ENCODE results near the gene EVI5.

The EVI5 gene

GRCh38 chr1:92784639-92785500 is at the start of gene EVI5:
EVI5 (minus strand) TSS chr1:92785108; CDS start chr1:92736546, 48,562 bp downstream.
- peak; percentile 96 for DNase-seq

GRCh38 chr1:92834617-92835016 is 49.7 kb upstream of the EVI5 start:
- no peak for DNase-seq

GRCh38 chr1:92833840-92834239 is 48.9 kb upstream of the EVI5 start:
- DNase-seq = no peak

- no peak for DNase-seq
Measured at GRCh38 chr1:92832537-92833114, 47.7 kb upstream of the EVI5 start.

- peak; percentile 97 for DNase-seq
Measured at GRCh38 chr1:92831762-92832536, 47.0 kb upstream of the EVI5 start, which contains the start of gene RPL5. RPL5 (plus strand) TSS chr1:92832040; CDS start chr1:92832115, 75 bp downstream.

- DNase-seq = no peak
Measured at GRCh38 chr1:92831368-92831761, 46.5 kb upstream of the EVI5 start.

- DNase-seq = peak; percentile 4
Measured at GRCh38 chr1:92826792-92827191, 41.9 kb upstream of the EVI5 start.

- DNase-seq = no peak
Measured at GRCh38 chr1:92822879-92823278, 38.0 kb upstream of the EVI5 start.

- DNase-seq = no peak
Measured at GRCh38 chr1:92820551-92820950, 35.6 kb upstream of the EVI5 start.

GRCh38 chr1:92820024-92820423 is 35.1 kb upstream of the EVI5 start:
- DNase-seq = no peak

- DNase-seq = no peak
Measured at GRCh38 chr1:92817986-92818764, 33.3 kb upstream of the EVI5 start.

GRCh38 chr1:92817137-92817697 is 32.3 kb upstream of the EVI5 start:
- DNase-seq = no peak

- no peak for DNase-seq
Measured at GRCh38 chr1:92816732-92817131, 31.8 kb upstream of the EVI5 start.

GRCh38 chr1:92808381-92808780 is 23.5 kb upstream of the EVI5 start:
- no peak for DNase-seq

- DNase-seq = no peak
Measured at GRCh38 chr1:92805216-92805615, 20.3 kb upstream of the EVI5 start.

- DNase-seq = peak; percentile 80
Measured at GRCh38 chr1:92804721-92805201, 19.9 kb upstream of the EVI5 start.

- DNase-seq = no peak
Measured at GRCh38 chr1:92803140-92803887, 18.4 kb upstream of the EVI5 start.

GRCh38 chr1:92797961-92798360 is 13.1 kb upstream of the EVI5 start:
- no peak for DNase-seq

GRCh38 chr1:92797297-92797696 is 12.4 kb upstream of the EVI5 start:
- DNase-seq = no peak

- DNase-seq = no peak
Measured at GRCh38 chr1:92795166-92795565, 10.3 kb upstream of the EVI5 start.

GRCh38 chr1:92792340-92792782 is 7.5 kb upstream of the EVI5 start:
- DNase-seq = no peak

Measured in T1000 (cell line).